DOHH2 (cell line): ENCODE data around the gene SHANK2.

Experiments
- H3F3A ChIP-seq: fragments of 200-600 bp; sonication (generic), shearing (Covaris generic); 2 replicates; pipeline ENCODE4 v1.6.0; 2016; ENCODE audit warnings: antibody characterized with exemption, mild to moderate bottlenecking; ENCODE audit not compliant: control insufficient read depth, insufficient read depth
- H3K27ac ChIP-seq: fragments of 200-600 bp; sonication (generic); 2 replicates; pipeline ENCODE4 v1.5.1; 2014; ENCODE audit warnings: low read depth, mild to moderate bottlenecking, low read length, moderate library complexity
- H3K27me3 ChIP-seq: fragments of 200-600 bp; sonication (generic); 2 replicates; pipeline ENCODE4 v1.6.1; 2014; ENCODE audit warnings: mild to moderate bottlenecking, low read length, mixed read lengths; ENCODE audit not compliant: control insufficient read depth
- H3K36me3 ChIP-seq: fragments of 200-600 bp; sonication (generic); 2 replicates; pipeline ENCODE4 v1.6.1; 2014; ENCODE audit warnings: mild to moderate bottlenecking, low read length, moderate library complexity, mixed read lengths; ENCODE audit not compliant: control insufficient read depth
- H3K4me1 ChIP-seq: fragments of 200-600 bp; sonication (generic); 2 replicates; pipeline ENCODE4 v1.6.1; 2014; ENCODE audit warnings: mild to moderate bottlenecking, low read length, mixed read lengths; ENCODE audit not compliant: control insufficient read depth
- H3K4me2 ChIP-seq: fragments of 200-600 bp; sonication (generic); 2 replicates; pipeline ENCODE4 v1.6.0; 2014; ENCODE audit warnings: mild to moderate bottlenecking, low read length, moderate library complexity
- H3K4me3 ChIP-seq: fragments of 200-600 bp; sonication (generic); 2 replicates; pipeline ENCODE4 v1.5.1; 2014; ENCODE audit warnings: mild to moderate bottlenecking, low read length, mixed read lengths
- H3K79me2 ChIP-seq: fragments of 200-600 bp; sonication (generic); 2 replicates; pipeline ENCODE4 v1.6.1; 2014; ENCODE audit warnings: mild to moderate bottlenecking, low read length, mixed read lengths; ENCODE audit not compliant: control insufficient read depth
- H3K9me2 ChIP-seq: fragments of 200-600 bp; sonication (generic); replicated peaks from 2 replicates; pipeline ENCODE4 v1.6.1; 2014; ENCODE audit warnings: mild to moderate bottlenecking, low read length, mixed read lengths; ENCODE audit not compliant: control insufficient read depth
- H3K9me3 ChIP-seq: fragments of 200-600 bp; sonication (generic); 2 replicates; pipeline ENCODE4 v1.6.1; 2014; ENCODE audit warnings: antibody characterized with exemption, low read length, mixed read lengths; ENCODE audit not compliant: control insufficient read depth, insufficient read depth
- H4K20me1 ChIP-seq: fragments of 200-600 bp; sonication (generic); 2 replicates; pipeline ENCODE4 v1.6.0; 2014; ENCODE audit warnings: low read depth, mild to moderate bottlenecking, antibody characterized with exemption, low read length, moderate library complexity; ENCODE audit not compliant: control insufficient read depth, insufficient read depth
- EZH2phosphoT487 ChIP-seq: fragments of 200-600 bp; sonication (generic); IDR thresholded peaks from 2 replicates; pipeline ENCODE4 v1.6.1; 2017; ENCODE audit warnings: borderline replicate concordance, mild to moderate bottlenecking, antibody characterized with exemption, low read length, moderate library complexity, mixed read lengths
- TF ChIP-seq, protein P1 (sequence below): fragments of 200-600 bp; sonication (generic); IDR thresholded peaks from one replicate; pipeline ENCODE4 v1.5.1; 2014; ENCODE audit warnings: antibody characterized with exemption, mild to moderate bottlenecking, low read depth, low read length; ENCODE audit not compliant: poor library complexity, severe bottlenecking

SHANK2 gene

DNA sequence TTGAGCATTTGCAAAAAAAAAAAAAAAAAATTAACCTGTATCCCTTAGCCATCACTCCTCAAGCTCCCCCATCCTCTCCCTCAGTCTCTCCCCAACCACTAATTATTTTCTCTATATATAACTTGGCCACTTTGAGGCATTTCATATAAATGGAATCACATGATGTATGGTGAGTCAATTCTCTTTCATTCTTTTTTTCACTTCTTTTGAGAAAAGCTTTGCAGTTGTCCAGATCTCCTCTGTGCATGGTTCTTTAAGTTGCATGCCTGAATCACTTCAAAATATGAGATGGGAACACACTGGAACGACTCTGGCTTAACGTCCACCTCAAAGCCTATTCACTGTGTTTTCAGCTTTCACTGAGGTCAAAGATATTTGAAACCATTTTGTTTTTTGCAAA, 40.7 kb downstream of the SHANK2 start:
- Histone ChIP-seq H3K27me3 (peaks cover 5% of the 10 kb centered on the region; the same call in 1 of the 2 replicates), H4K20me1 (no peaks in the 10 kb centered on the region), H3K79me2 (no peaks in the 10 kb centered on the region), H3K36me3 (no peaks in the 10 kb centered on the region), H3K4me2 (no peak overlapping the region), H3K9me2 (no peaks in the 10 kb centered on the region), H3K27ac (no peak overlapping the region), H3K4me1 (peaks cover 16% of the 10 kb centered on the region), H3K4me3 (no peak overlapping the region), H3F3A (no peaks in the 10 kb centered on the region), H3K9me3 (peaks cover 13% of the 10 kb centered on the region)
- TF ChIP-seq EZH2phosphoT487, result no peak
- TF ChIP-seq, protein P1, sequence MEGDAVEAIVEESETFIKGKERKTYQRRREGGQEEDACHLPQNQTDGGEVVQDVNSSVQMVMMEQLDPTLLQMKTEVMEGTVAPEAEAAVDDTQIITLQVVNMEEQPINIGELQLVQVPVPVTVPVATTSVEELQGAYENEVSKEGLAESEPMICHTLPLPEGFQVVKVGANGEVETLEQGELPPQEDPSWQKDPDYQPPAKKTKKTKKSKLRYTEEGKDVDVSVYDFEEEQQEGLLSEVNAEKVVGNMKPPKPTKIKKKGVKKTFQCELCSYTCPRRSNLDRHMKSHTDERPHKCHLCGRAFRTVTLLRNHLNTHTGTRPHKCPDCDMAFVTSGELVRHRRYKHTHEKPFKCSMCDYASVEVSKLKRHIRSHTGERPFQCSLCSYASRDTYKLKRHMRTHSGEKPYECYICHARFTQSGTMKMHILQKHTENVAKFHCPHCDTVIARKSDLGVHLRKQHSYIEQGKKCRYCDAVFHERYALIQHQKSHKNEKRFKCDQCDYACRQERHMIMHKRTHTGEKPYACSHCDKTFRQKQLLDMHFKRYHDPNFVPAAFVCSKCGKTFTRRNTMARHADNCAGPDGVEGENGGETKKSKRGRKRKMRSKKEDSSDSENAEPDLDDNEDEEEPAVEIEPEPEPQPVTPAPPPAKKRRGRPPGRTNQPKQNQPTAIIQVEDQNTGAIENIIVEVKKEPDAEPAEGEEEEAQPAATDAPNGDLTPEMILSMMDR, result no peak

DNA sequence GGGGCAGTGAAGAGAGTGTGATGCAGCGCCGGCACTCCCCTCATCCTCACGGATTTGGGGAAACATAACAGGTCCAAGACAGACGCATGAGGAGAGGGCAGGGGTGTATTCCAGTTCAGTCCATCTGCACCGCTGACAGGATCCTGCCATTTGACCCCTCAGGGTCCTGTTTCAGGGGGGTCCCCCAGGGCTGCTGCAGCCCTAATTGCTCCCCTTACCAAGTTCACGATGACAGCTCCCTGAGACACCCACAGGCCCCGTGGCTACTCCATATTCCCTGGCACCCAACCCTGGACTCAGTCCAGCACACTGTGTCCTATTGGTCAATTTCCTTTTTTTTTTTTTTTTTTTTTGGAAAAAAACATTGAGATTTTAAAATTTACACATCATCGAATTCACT, 41.5 kb downstream of the SHANK2 start:
- H3K9me3 ChIP-seq, result peaks cover 13% of the 10 kb centered on the region
- TF ChIP-seq EZH2phosphoT487, result no peak
- TF ChIP-seq, protein P1, result no peak
- H3K36me3 ChIP-seq, result no peaks in the 10 kb centered on the region
- peaks cover 16% of the 10 kb centered on the region for H3K4me1 ChIP-seq
- H3K27ac ChIP-seq, result no peak overlapping the region
- no peaks in the 10 kb centered on the region for H4K20me1 ChIP-seq
- no peak overlapping the region for H3K4me3 ChIP-seq
- no peaks in the 10 kb centered on the region for H3K79me2 ChIP-seq
- no peaks in the 10 kb centered on the region for H3F3A ChIP-seq
- no peaks in the 10 kb centered on the region for H3K9me2 ChIP-seq
- no peak overlapping the region for H3K4me2 ChIP-seq
- peaks cover 5% of the 10 kb centered on the region; the same call in 1 of the 2 replicates for H3K27me3 ChIP-seq

DNA sequence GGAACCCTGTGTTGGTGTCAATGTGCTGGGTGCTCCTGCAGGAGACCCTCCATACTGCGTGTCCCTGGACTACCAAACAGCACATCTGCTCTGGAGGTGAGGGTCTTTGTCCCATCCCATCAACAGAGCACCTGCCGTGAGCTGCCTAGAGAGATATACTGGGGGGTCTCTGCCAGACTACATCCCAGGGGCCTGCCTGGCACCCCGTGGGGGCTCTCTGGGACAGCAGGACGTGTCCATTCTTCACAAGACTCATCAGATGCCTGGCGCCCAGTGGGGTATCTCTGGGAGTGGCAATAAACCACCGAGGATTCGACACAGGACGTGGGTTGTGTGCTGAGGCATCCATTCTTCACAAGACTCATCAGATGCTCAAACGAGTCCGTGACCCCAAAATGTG, 42.7 kb downstream of the SHANK2 start:
- Histone ChIP-seq H3K36me3 (no peaks in the 10 kb centered on the region), H4K20me1 (no peaks in the 10 kb centered on the region), H3K4me1 (peaks cover 21% of the 10 kb centered on the region), H3K9me2 (no peaks in the 10 kb centered on the region), H3K27me3 (peaks cover 5% of the 10 kb centered on the region; the same call in 1 of the 2 replicates), H3K9me3 (peaks cover 13% of the 10 kb centered on the region), H3F3A (no peaks in the 10 kb centered on the region), H3K4me3 (no peak overlapping the region), H3K79me2 (no peaks in the 10 kb centered on the region), H3K4me2 (no peak overlapping the region), H3K27ac (no peak overlapping the region)
- no peak for TF ChIP-seq EZH2phosphoT487
- TF ChIP-seq, protein P1, result no peak
